CD4-positive, alpha-beta T cell (primary cell): ENCODE results near the gene ADGRA1. TPM values are rescaled to one million over a fixed set of nuclear protein-coding genes. Genes with fewer than 3 reads are reported as not detected.
"Not testable (repeated sequence)": the region's sequence is repeated elsewhere in the genome, so short reads cannot be mapped to it uniquely, and the experiment has no call there.

Source experiments
- ATAC-seq: fragments of 200-7000 bp; cut with Tn5 transposase; one replicate; pipeline ENCODE4 v1.10.0; 2022; ENCODE audit warnings: mild to moderate bottlenecking; ENCODE audit not compliant: poor library complexity
- CTCF ChIA-PET: fragments of 350-600 bp; sonication (Branson Sonifier 250); formaldehyde crosslinking; loops from one replicate; lab custom pipeline; 2021; ENCODE audit warnings: antibody characterized with exemption, inconsistent platforms; lab: Charles Lee
- POLR2A ChIA-PET: fragments of 350-600 bp; sonication (Branson Sonifier 250); formaldehyde crosslinking; loops from one replicate; lab custom pipeline; 2021; ENCODE audit warnings: antibody characterized with exemption, inconsistent platforms; lab: Charles Lee
- DNase-seq, 14 experiments: peaks; one replicate each; pipeline ENCODE4 v3.0.0-alpha.2; 2013 to 2020; ENCODE audit warnings: mixed read lengths in 2 of 14
- H3K27ac ChIP-seq, 2 donors: one replicate each; pipeline versions ENCODE4 v1.5.1 to v1.7.0; 2013; ENCODE audit warnings: low read length in 2 of 2, low read depth in 1 of 2, mild to moderate bottlenecking in 1 of 2
- H3K27me3 ChIP-seq, 2 experiments: 1 replicate in 1 of 2; 2 replicates in 1 of 2; pipeline versions ENCODE4 v1.6.1 to v1.7.0; 2013; ENCODE audit warnings: low read length in 2 of 2, control low read depth in 1 of 2, mild to moderate bottlenecking in 1 of 2, moderate library complexity in 1 of 2; ENCODE audit not compliant: insufficient read depth in 2 of 2, control insufficient read depth in 1 of 2
- H3K36me3 ChIP-seq: one replicate; pipeline ENCODE4 v1.6.1; 2013; ENCODE audit warnings: low read length, control low read depth; ENCODE audit not compliant: insufficient read depth
- H3K4me1 ChIP-seq: one replicate; pipeline ENCODE4 v1.6.1; 2013; ENCODE audit warnings: low read length, control low read depth; ENCODE audit not compliant: insufficient read depth
- H3K4me3 ChIP-seq: one replicate; pipeline ENCODE4 v1.5.1; 2013; ENCODE audit warnings: mild to moderate bottlenecking, low read length, moderate library complexity
- H3K9me3 ChIP-seq, 2 experiments: 1 replicate in 1 of 2; 2 replicates in 1 of 2; pipeline versions ENCODE4 v1.6.1 to v1.7.0; 2013; ENCODE audit warnings: low read length in 2 of 2, mild to moderate bottlenecking in 2 of 2, control low read depth in 1 of 2, moderate library complexity in 1 of 2; ENCODE audit not compliant: control insufficient read depth in 1 of 2, insufficient read depth in 1 of 2
- H3K27ac Mint-ChIP-seq: one replicate; pipeline ENCODE4 v1.8.0; 2020; ENCODE audit warnings: mixed read lengths
- H3K27me3 Mint-ChIP-seq: one replicate; pipeline ENCODE4 v1.8.0; 2021; ENCODE audit warnings: mixed read lengths
- H3K36me3 Mint-ChIP-seq: one replicate; pipeline ENCODE4 v1.8.0; 2021; ENCODE audit warnings: low read depth, mixed read lengths
- H3K4me1 Mint-ChIP-seq: one replicate; pipeline ENCODE4 v1.8.0; 2021; ENCODE audit warnings: low read depth, mixed read lengths
- H3K4me3 Mint-ChIP-seq: one replicate; pipeline ENCODE4 v1.8.0; 2020; ENCODE audit warnings: mild to moderate bottlenecking, mixed read lengths
- H3K9me3 Mint-ChIP-seq: one replicate; pipeline ENCODE4 v1.8.0; 2020; ENCODE audit warnings: mixed read lengths
- intact Hi-C, 2 experiments: fragments of 100-400 bp; cut with DNase I in 1 of 2; cut with micrococcal nuclease in 1 of 2; formaldehyde crosslinking; loops; one replicate each; pipeline versions ENCODE4 v1.15.1 to v1.9.0; 2023 to 2025; cut with DNase I, micrococcal nuclease
- total RNA-seq, 174 experiments: library from RNA in 2 of 174; stranded (reverse) in 2 of 174; gene quantifications; one replicate each; pipeline ENCODE4 v1.2.3 and lab custom pipeline; 2021 to 2026
- TF ChIP-seq, protein P1 (sequence below): fragments of 200-600 bp; IDR thresholded peaks from one replicate; pipeline ENCODE4 v1.8.0; 2022; ENCODE audit warnings: antibody characterized with exemption, mild to moderate bottlenecking

Gene ADGRA1
- total RNA-seq, 2 experiments from 2014 or later = not detected

- ChIA-PET CTCF (no interaction called here), POLR2A (no interaction called here)
- no peak overlapping the region for H3K27ac ChIP-seq
- Mint-ChIP-seq H3K4me1 (no peaks in the 10 kb centered on the region), H3K27me3 (peaks cover 7% of the 10 kb centered on the region), H3K36me3 (no peaks in the 10 kb centered on the region), H3K9me3 (no peaks in the 10 kb centered on the region), H3K27ac (no peak overlapping the region), H3K4me3 (no peak overlapping the region)
- intact Hi-C loops = no loop called here
- DNase-seq (no peak), ATAC-seq (no peak)
- TF ChIP-seq, protein P1, sequence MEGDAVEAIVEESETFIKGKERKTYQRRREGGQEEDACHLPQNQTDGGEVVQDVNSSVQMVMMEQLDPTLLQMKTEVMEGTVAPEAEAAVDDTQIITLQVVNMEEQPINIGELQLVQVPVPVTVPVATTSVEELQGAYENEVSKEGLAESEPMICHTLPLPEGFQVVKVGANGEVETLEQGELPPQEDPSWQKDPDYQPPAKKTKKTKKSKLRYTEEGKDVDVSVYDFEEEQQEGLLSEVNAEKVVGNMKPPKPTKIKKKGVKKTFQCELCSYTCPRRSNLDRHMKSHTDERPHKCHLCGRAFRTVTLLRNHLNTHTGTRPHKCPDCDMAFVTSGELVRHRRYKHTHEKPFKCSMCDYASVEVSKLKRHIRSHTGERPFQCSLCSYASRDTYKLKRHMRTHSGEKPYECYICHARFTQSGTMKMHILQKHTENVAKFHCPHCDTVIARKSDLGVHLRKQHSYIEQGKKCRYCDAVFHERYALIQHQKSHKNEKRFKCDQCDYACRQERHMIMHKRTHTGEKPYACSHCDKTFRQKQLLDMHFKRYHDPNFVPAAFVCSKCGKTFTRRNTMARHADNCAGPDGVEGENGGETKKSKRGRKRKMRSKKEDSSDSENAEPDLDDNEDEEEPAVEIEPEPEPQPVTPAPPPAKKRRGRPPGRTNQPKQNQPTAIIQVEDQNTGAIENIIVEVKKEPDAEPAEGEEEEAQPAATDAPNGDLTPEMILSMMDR = no peak
- H3K4me3 ChIP-seq = no peak overlapping the region
- no peaks in the 10 kb centered on the region for H3K27me3 ChIP-seq
- H3K9me3 ChIP-seq = peaks cover 19 to 58% of the 10 kb centered on the region in 2 experiments
- no peaks in the 10 kb centered on the region for H3K36me3 ChIP-seq
- H3K4me1 ChIP-seq = no peaks in the 10 kb centered on the region
Observed at GRCh38 chr10:133110609-133111275, 23.0 kb downstream of the ADGRA1 start.

DNA sequence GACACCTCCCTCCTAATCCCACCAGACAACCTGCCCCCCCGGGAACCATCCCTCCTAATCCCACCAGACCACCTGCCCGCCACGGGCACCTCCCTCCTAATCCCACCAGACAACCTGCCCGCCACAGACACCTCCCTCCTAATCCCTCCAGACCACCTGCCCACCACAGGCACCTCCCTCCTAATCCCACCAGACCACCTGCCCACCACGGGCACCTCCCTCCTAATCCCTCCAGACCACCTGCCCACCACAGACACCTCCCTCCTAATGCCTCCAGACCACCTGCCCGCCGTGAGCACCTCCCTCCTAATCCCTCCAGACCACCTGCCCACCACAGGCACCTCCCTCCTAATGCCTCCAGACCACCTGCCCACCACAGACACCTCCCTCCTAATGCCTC, 23.9 kb downstream of the ADGRA1 start:
- not testable (repeated sequence) for H3K27me3 Mint-ChIP-seq, H3K27ac Mint-ChIP-seq

DNA sequence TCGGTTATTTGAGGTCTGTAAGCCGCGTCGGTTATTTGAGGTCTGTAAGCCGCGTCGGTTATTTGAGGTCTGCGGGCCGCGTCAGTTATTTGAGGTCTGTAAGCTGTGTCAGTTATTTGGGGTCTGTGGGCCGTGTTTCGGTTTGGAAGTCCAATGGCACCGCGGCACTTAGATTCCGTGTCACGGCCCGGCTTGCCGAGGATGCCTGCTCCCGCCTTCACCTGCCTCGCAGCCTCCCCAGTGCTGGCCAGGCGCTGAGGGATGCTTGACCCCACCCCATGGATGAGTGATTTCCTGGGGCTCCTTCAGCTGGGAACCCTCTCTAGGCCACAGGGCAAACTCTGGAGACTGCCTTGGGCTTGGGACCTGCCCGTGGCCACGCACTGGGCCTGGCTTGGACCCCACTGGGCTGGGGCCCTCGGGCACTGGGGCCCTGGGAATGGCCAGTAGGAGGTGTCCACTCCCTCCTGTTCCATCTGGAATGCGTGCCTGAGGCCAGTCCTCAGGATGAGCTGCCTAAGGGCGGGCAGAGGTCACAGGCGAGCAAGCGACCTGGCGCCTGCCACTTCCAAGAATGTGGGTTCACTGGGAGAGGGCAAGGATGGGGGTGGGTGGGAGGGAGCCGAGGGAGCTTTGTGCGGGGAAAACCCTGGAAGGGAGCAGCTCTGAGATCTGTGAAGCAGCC, 25.6 kb downstream of the ADGRA1 start:
- Mint-ChIP-seq H3K9me3 (no peaks in the 10 kb centered on the region), H3K4me1 (no peaks in the 10 kb centered on the region), H3K27me3 (peaks cover 7% of the 10 kb centered on the region), H3K4me3 (no peak overlapping the region), H3K27ac (no peak overlapping the region), H3K36me3 (no peaks in the 10 kb centered on the region)
- peaks cover 0 to 6% of the 10 kb centered on the region in 2 experiments for H3K27me3 ChIP-seq
- H3K4me1 ChIP-seq = no peaks in the 10 kb centered on the region
- intact Hi-C loops = no loop called here
- H3K36me3 ChIP-seq = no peaks in the 10 kb centered on the region
- ATAC-seq = no peak
- no peak for DNase-seq
- ChIA-PET CTCF (no interaction called here), POLR2A (no interaction called here)
- TF ChIP-seq, protein P1 = no peak
- peaks cover 3 to 61% of the 10 kb centered on the region in 2 experiments for H3K9me3 ChIP-seq
- H3K4me3 ChIP-seq = no peak overlapping the region
- H3K27ac ChIP-seq = no peak overlapping the region

More for the DNA sequence above, 23.9 kb downstream of the ADGRA1 start:
- H3K27me3 ChIP-seq, H3K4me3 Mint-ChIP-seq, DNase-seq, H3K36me3 Mint-ChIP-seq, H3K4me3 ChIP-seq, H3K4me1 Mint-ChIP-seq, H3K9me3 Mint-ChIP-seq, ATAC-seq, H3K27ac ChIP-seq, H3K36me3 ChIP-seq, POLR2A ChIA-PET, H3K4me1 ChIP-seq, CTCF ChIA-PET, intact Hi-C loops: not testable (repeated sequence)
- H3K9me3 ChIP-seq = peaks cover 19 to 57% of the 10 kb centered on the region in 2 experiments
